GM21367 (cell line): ENCODE measurements around the gene LRRC3.
"Not testable (repeated sequence)": the region's sequence is repeated elsewhere in the genome, so short reads cannot be mapped to it uniquely, and the experiment has no call there.

ENCODE experiments used
- ATAC-seq: cut with Tn5 transposase; IDR thresholded peaks from one replicate; pipeline ENCODE4 v1.9.1; 2021; ENCODE audit not compliant: unreplicated experiment

Gene LRRC3, protein sequence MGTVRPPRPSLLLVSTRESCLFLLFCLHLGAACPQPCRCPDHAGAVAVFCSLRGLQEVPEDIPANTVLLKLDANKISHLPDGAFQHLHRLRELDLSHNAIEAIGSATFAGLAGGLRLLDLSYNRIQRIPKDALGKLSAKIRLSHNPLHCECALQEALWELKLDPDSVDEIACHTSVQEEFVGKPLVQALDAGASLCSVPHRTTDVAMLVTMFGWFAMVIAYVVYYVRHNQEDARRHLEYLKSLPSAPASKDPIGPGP

DNA sequence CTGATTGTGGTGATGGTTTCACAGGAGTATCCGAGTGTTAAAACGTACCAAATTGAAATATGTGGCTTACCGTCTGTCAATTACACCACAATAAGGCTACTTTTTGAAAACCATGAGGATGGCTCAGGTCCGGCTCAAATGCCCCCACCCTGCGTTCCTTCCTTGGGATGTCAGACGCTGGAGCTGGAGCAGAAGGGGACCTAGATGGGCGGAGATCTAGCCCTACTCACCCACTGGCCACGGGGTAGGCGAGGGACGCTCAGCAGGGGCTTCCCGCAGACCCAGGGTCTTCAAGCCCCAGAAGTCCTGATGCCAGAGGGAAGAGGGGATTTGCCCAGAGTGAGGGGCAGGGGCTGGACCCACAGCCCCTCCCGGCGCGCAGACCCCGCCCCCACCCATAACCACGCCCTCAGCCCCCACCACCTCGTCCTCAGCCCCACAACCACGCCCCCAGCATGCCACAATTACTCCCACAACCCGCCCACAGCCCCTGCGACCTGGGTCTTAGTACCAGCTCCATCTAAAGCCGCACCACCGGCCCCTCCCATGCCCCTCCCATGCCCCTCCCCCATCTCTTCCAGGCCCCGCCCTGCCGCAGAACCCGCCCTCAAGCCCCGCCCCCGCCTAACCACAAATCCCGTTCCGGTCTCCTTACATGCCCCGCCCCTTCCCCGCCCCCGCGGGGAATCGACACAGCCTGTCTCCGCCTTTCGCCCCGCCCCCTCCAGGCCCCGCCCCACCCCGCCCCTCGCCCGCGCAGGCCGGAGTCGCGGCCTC is at the start of gene LRRC3:
TSS of gene LRRC3 (plus strand) at position 764 of the 777 bp plus-strand sequence. CDS start 1,135 bp downstream, outside the sequence.
- ATAC-seq, result no peak

DNA sequence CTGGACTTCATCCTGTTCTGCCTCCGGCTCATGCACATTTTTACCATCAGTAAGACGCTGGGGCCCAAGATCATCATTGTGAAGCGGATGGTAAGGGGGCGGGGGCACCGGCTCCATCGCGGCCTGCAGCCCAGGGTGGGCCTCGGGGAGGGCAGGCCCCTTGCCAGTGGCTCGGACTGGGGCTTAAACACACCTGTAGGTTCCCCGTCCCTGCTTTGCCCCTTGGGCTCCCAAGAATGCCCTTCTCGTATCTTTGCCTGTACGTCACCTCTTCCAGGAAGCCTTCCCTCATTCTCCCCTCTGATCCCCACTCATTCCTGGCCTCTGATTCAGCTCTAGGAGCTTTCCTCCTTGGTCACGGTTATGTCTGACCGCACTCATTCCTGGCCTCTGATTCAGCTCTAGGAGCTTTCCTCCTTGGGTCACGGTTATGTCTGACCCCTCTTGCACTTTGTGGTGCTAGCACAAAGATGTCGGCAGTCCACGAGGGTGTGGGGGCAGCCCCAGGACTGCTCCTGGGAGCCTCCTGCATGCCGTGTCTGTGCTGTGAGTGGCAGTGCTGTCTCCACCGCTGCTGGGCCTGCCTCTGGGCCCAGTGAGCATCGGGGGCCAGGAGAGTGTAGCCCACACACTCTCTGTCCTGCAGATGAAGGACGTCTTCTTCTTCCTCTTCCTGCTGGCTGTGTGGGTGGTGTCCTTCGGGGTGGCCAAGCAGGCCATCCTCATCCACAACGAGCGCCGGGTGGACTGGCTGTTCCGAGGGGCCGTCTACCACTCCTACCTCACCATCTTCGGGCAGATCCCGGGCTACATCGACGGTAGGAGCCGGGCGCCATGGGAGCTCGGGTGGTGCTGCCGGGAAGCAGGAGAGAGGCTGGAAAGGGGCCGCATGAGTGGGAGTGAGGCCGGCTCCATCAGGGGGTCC is 49.1 kb upstream of the LRRC3 start:
- ATAC-seq, result no peak

DNA sequence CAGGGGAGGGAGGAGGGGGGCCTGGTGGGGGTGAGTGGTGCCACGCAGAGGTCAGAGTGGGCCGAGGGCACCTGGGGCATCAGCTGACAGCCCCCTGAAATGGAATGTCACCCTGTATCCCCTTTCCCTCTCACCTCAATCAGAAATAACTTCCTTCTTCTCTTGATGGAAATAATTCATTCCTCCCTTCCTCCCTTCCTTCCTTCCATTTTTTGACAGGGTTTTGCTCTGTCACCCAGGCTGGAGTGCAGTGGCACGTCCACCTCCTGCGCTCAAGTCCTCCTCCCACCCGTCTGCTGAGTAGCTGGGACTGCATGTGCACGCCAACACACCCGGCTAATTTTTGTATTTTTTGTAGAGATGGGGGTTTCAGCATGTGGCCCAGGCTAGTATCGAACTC is 48.4 kb upstream of the LRRC3 start:
- no peak for ATAC-seq

DNA sequence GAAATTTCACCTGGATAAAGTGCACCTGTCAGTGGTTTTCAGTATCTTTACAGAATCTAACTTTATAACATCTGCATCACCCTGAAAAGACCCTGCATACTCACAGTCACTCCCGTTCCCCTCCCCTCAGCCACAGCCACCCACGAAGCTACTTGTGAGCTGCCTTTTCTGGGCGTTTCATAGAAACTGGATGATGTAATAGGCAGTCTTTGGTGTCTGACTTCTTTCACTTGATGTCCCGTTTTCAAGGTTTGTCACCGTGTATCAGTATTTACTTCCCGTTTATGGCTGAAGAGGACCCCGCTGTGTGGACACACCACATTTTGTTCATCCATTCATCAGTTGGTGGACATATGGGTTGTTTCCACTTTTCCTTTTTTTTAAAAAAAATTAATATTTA is 47.8 kb upstream of the LRRC3 start:
- ATAC-seq, result no peak

DNA sequence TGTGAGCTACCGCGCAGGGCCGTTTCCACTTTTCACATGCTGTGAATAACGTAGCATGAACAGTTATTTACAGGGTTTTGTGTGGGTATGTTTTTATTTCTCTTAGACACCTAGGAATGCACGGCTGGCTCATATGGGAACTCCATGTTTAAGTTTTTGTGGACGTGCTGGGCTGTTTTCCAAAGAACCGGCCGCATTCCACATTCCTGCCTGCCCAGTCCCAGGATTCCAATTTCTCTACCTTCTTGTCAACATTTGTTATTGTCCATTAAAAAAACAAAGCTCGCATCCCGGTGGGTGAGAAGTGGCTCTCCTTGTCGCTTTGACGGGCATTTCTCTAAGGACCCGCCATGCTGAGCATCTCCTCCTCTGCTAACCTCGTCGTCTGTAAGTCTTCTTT is 47.1 kb upstream of the LRRC3 start:
- ATAC-seq, result no peak

DNA sequence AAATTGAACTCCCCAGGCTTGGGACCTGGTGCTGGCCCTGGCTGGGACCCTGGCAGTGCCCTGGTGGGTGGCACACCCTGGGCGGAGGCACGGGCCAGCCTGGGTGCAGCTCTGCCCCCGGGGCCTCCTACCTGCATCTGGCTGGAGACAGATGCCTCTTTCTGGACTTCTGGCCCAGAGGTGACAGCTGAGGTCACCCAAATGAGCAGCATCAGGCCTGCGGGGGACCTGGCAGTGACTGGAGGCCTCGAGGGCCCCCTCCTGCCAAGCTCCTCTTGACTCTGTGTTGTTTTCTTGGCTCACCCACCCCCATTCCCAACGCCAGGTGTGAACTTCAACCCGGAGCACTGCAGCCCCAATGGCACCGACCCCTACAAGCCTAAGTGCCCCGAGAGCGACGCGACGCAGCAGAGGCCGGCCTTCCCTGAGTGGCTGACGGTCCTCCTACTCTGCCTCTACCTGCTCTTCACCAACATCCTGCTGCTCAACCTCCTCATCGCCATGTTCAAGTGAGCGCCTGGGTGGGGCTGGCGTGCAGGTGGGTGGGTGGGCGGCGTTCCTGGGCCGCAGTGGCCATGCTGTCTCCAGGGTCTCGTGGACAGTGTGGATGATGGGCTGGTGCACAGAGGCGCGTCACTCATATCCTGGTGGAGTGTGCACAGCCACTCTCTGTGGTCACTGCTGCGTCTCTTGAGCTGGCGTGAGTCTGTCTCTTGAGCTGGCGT is 41.6 kb upstream of the LRRC3 start:
- ATAC-seq, result no peak

DNA sequence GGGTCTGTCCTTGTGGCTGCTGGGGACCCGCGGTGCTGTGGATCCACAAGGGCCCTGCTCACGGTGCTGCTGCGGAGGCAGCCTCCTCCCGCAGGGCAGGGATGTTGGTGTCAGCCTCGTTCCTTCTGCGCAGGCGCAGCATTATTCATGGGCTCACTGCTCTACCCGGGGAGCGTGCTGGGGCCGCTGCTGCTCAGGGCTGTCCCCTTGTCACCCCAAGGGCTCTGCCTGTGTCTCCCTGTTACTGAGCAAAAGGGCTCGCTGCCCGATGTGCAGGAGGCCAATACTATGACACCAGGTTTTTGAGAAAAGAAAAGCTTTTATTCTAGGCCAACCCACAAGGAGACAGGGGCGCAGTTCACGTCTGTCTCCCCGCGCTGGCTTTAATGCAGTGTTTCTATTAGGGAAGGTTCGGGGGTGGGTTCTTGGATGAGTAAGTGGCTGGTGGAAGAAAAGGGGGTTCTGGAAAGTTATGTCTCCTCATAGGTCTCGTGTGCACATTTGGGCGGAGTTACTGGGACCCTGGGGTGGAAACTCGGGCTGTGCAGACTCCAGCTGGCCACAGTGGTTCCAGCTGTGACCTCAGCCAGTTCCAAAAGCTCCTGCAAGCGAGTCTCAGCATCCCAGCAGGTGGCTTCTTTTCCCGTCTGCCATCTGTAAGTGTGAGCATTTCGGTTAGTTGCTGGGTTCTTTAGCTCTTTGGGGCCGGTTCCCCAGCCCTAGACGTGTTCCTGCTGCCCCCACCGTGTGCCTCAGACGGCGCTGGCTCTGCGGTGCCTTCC is 40.8 kb upstream of the LRRC3 start:
- ATAC-seq, result no peak

DNA sequence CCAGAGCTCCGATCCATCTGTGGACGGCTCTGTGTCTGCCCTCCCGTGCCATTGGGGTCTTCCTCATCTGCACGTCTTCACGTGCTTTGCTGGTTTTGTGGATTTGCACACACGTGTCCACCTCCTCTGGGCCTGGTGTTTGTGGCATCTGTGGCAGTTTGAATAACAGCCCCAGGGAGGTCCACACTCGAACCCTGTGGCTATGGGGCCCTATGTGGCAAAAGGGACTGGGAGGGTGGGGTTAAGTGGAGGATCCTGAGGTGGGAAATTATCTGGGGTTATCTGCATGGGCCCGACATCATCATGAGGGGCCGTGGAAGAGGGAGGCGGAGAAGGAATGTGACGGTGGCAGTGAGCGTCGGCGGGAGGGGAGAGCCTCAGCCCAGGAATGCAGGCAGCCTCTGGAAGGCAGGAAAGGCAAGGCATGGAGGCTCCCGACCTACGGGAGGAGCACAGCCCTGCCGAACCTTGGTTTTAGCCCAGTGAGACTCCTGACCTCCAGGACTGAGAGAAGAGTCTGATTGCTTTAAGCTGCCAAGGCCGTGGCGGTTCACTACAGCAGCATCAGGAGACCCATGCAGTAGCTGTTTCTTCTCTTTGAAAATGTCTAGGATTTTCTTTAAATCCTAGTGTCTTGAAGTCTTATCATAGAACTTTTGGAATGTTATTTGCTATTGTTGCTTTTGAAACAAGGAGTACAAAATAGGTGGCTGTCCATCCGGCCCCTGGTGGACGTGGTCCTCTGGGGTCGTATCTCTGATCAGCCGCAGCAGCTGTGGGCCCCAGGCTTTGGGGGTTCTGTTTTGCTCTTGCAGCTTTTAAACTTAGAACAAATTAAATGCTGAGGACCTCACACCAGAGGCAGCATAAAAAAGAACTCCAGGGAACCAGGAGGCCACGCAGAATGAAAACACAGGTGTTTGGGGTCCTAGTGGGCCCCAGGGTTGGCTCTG is 40.0 kb upstream of the LRRC3 start:
- no peak for ATAC-seq

DNA sequence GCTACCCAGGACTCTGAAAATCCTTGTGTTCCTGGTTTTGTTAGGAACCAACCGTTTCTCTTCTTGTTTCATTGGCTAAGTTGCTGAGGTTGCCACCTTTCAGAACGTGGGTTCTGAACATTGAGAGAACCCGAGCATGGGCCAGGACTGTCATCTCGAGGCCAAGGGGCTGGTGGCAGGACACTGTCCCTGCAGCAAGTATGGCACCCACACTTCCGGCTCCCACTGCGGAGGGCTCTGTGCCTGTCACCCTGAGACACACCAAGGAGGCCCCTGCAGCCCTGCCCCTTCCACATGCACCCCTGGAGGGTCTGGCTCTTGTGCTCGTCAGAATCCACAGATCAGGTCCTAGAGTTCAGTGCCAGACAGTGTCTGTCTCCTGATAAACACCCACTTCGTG is 39.1 kb upstream of the LRRC3 start:
- no peak for ATAC-seq

DNA sequence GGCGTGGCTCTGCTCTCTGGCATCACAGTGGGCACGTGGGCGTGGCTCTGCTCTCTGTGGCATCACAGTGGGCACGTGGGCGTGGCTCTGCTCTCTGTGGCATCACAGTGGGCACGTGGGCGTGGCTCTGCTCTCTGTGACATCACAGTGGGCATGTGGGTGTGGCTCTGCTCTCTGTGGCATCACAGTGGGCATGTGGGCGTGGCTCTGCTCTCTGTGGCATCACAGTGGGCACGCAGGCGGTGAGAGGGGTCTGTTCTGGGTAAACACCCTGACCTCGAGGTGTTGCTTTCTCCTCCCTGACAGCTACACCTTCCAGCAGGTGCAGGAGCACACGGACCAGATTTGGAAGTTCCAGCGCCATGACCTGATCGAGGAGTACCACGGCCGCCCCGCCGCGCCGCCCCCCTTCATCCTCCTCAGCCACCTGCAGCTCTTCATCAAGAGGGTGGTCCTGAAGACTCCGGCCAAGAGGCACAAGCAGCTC is 37.6 kb upstream of the LRRC3 start:
- not testable (repeated sequence) for ATAC-seq

DNA sequence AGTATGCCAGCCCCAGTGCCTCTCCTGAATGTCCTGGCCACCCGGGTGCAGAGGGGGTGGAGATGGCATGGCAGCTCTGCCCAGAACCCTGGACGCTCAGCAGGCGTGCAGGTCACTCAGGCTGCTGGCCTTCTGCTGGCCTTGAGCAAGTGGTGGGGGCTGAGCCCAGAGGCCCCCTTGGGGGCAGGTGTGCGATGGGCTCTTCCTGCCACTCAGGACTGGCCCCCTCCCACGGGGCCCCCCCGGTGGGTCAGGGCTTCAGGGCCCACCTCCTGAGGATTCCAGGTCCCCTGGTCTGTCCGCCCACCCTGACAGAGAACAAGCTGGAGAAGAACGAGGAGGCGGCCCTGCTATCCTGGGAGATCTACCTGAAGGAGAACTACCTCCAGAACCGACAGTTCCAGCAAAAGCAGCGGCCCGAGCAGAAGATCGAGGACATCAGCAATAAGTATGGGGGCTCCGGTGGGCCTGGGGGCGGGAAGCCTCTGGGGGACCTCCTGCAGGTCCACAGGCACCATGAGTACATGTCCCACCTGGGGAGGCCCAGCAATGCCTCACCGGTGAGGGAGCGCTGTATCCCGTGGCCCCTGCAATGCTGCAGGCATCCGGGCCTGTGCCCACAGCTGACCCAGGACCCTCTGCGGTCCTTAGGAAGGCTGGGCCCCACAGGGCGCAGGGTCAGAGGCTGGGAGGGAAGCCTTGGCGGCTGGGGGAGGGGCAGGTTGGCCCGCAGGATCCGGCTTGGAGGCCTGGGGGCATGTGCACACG is 37.0 kb upstream of the LRRC3 start:
- ATAC-seq, result no peak

DNA sequence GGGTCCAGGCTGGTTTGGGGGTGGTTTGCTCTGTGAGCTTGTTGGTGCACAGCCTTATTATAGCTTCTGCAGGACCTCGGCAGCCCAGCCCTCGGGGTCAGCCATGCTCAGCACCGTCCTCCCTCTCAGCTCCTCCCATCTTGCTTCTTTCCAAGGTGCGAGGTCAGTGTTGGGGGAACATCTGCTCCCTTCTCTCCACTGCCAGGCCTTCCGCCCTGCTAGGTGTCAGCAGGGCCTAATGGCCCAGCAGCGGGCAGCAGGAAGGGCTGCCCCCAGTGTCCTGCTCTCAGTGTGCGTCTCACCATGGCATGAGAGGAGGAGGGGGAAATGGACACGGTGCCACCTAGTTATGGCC is 36.5 kb upstream of the LRRC3 start:
- ATAC-seq, result no peak

DNA sequence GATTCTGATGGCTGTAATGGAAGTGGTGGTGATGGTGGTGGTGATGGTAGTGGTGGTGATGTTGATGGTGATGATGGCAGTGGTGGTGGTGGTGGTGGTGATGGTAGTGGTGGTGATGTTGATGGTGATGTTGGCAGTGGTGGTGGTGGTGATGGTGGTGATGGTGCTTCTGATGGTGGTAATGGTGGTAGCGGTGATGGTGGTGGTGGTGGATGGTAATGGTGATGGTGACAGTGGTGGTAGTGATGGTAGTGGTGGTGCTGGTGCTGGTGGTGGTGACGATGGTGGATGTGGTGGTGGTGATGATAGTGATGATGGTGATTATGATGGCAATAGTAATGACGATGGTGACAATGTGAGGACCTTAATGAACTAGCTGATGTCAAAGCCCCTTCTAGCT is 35.6 kb upstream of the LRRC3 start:
- no peak for ATAC-seq

DNA sequence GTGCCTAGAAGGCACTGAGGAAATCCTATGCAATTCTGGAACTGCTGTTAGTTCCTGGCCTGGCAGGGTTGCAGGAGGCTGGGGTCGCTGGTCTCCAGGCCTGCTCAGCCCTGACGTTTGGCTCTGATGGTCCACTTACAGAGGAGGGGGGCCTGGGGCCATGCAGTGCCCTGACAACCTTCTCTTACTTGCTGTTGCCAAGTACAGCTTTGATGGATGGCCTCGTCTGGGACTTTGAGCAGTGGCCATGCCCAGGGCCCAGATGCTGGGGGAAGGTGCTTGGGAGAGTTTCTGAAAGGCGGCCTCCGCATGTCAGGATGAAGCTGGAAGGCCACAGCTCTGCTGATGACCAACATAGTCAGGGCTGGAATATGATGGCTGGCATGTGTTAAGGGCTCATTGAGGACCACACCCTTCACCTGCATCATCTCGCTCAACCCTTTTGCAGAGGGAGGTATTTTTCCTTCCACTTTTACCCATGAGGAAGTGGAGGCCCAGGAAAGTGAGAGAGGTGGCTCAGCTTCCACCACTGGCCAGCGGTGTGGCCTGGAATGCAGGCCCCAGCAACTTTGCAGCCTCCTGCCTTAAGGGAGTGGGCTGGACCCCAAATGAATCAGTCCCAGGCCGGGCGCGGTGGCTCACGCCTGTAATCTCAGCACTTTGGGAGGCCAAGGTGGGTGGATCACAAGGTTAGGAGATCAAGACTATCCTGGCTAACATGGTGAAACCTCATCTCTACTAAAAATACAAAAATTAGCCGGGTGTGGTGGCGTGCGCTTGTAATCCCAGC is 34.7 kb upstream of the LRRC3 start:
- ATAC-seq, result no peak

DNA sequence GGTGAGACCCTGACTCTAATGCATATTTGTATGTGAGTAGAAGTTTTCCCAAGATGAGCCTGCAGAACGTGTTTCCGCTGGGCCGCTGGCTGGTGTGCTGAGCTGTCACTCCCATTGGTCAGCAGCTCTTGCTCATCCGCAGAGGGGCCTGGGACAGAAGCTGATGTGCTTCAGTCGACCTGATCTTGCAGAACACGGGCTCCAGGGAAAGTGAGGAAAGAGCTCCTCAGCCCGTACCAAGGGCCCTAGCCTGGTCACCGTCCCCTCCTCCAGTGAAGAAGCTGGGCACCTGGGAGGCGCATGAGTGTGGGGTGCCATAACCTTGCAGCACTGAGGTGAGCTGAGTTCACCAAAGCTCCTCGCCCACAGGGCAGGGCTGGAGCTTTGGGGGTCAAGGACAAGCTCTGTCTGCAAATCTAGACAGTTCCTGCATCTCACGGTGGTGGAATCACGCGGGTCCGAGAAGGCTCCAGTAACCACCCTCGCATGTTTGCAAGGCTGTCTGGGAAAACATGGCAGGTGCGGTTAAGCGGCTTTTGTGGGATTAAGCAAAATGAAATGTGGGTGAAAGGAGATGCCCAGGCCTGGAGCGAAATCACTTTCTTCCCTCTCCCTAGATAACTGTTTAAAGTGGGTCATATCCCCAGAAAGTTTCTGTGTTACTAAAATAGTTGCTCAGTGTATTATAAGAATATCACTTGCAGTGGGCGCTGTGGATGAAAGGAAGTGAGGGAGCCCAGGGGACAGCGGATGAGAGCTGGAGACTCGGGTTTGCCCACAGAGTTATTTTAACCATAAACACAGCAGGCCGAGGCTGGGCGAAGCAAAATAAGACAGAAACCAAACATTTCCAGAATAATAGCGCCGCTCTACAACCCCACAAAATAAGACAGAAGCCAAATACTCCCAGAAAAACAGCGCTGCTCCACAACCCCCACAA is 33.1 kb upstream of the LRRC3 start:
- no peak for ATAC-seq

DNA sequence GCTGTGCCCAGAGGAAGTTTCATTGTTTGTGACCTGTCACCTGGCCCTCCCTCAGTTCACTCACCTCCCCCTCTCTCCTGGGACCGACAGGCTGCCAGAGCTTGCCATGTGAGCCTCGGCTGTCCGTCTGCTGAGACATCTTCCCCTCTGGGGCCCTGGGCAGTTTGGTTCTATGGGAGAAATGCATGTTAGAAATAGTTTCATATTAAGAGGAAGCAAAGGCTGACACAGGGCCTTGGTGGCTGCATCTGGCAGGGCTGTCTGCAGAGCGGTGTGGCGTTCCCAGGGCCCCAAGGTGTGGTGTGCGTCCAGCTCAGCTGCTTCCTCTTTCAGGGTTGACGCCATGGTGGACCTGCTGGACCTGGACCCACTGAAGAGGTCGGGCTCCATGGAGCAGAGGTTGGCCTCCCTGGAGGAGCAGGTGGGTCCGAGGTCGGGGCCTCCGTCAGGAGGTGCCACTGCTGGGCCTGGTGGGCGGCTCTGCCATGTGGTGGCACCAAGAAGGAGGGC is 31.9 kb upstream of the LRRC3 start:
- no peak for ATAC-seq
